Left ventricle myocardium superior (tissue), 1 donor: ENCODE measurements around the gene PLCL2. TPM values are rescaled to one million over a fixed set of nuclear protein-coding genes. Genes with fewer than 3 reads are reported as not detected.

ENCODE experiments used
- ATAC-seq: fragments of 200-7000 bp; cut with Tn5 transposase; one replicate; pipeline ENCODE4 v1.9.1; 2020; ENCODE audit warnings: mild to moderate bottlenecking, moderate library complexity
- DNase-seq: peaks from one replicate; pipeline ENCODE4 v3.0.0-alpha.2; 2020
- intact Hi-C: fragments of 100-400 bp; cut with micrococcal nuclease; formaldehyde crosslinking; loops from one replicate; pipeline ENCODE4 v1.11.0; 2022
- long read RNA-seq: library from polyadenylated mRNA; unstranded; transcript quantifications from one replicate; pipeline ENCODE4 v2.0.0, GENCODE V29; 2021
- total RNA-seq: library from RNA; stranded (reverse); fragmentation: NEBNext Ultra II Directional; extraction: Animal tissue kit (Norgen Biotek cat#: 25700); gene quantifications from one replicate; pipeline ENCODE4 v1.2.1, GENCODE V29; 2021
- donor health status: DM: no; HTN: yes; CAD: no; lungs with severe emphysema.

Gene PLCL2
- total RNA-seq = 76.9 TPM
- long read RNA-seq, full-length matches to known transcripts = 73 of 156 reads
- long read RNA-seq, partial matches to known transcripts = 22 of 156 reads
- long read RNA-seq, other reads (novel, unspliced or antisense) = 61 of 156 reads

DNA sequence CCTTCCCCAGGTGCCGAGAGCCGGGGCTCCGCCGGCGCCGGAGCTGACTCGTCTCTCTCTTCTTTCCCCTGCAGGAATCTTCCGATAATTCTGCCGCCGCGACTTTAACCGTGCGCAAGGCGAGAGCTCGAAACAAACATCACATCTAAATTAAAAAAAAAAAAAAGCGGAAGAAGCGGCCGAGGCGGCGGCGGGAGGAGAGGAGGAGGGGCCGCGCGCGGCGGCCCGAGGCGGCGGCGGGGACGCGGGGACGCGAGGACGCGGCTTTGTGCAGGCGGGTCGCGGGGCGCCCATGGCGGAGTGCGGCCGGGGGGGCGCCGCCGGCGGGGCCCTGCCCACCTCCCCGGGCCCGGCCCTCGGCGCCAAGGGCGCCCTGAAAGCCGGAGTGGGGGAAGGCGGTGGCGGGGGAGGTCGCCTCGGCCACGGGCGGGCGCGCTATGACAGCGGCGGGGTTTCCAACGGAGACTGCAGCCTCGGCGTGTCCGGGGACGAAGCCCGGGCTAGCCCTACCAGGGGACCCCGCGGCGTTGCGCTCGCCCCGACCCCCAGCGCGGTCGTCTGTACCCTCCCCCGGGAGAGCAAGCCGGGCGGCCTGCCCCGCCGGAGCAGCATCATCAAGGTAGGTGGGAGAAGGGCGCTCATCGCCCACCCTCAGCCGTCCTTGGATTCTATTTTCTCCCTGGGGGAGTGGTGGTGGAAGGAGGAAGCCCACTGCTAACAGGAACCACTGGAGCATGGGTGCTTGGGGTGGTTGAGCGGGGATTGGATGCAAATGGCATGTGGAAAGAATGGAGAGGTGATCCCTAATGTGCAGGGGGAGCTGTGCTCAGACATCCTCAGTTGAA is at the start of gene PLCL2:
TSS of gene PLCL2 (plus strand) at position 208 of the 845 bp plus-strand sequence. CDS start at position 293, 85 bp downstream.
- intact Hi-C loops = no loop called here
- peak; percentile 76 for DNase-seq
- peak; percentile 42 for ATAC-seq

GRCh38 chr3:16836505-16837237 is 48.1 kb upstream of the PLCL2 start:
- intact Hi-C loops = no loop called here
- ATAC-seq = no peak
- no peak for DNase-seq

GRCh38 chr3:16837602-16838001 is 47.2 kb upstream of the PLCL2 start:
- intact Hi-C loops = no loop called here
- DNase-seq (peak; percentile 71), ATAC-seq (peak; percentile 59)

DNA sequence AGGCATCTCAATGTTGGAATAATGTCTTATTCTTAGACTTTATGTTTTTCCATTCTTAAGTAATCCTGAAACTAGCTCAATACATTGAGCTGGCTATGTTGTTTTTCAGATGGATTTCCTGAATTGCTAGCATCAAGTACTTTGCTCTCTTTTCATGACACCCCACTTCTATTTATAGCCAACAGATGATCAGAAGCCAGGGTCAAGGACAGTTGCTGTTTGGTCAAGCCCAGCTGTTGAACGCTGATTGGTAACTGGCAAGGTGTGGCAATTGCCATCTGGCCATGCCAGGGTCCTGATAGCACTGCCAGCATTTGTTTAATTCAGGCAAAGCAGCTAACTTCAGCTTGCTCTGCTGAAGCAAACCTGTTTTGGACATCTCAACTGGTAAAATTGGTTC is 46.2 kb upstream of the PLCL2 start:
- DNase-seq (no peak), ATAC-seq (peak; percentile 56)
- intact Hi-C loops = no loop called here

DNA sequence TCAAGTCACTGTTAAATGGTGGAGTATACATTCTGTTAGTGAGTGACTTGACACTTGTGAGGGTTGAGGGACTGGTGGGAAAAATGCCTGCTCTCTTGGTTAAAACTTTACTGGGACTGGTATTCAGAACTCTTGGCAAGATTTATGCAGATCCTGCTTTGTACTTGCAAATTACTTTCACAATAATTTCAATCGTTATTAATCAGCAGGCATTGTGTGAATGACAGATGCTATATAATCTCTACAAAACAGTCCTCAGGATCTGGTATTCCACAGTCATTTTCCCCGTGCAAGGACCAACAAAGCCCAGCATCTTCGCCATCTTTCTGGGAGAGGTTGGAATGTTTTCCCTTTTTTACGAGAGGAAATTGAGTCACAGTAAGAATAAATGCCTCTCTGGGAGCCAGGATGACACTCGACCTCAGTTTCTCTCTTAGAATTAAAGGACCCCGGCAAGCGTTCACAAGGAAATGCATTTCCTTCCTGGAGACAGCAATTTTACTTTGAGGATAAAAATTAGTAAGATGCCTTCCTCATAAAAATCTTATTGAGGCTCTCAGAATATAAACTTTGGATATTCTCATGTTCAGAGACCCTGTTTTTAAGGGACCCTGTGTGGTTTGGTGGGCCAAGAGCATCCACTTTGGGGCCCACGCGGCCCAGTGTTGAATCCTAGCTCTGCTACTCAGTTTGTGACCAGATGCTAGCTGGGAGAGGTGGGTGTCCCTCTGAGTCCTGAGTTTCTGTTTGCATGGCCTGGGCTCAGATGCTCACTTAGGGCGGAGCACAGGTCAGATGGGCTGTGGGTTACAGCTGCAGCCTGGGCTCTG is 45.3 kb upstream of the PLCL2 start:
- DNase-seq (no peak), ATAC-seq (no peak)
- intact Hi-C loops = no loop called here

GRCh38 chr3:16840101-16840424 is 44.7 kb upstream of the PLCL2 start:
- ATAC-seq (no peak), DNase-seq (no peak)
- intact Hi-C loops = no loop called here

DNA sequence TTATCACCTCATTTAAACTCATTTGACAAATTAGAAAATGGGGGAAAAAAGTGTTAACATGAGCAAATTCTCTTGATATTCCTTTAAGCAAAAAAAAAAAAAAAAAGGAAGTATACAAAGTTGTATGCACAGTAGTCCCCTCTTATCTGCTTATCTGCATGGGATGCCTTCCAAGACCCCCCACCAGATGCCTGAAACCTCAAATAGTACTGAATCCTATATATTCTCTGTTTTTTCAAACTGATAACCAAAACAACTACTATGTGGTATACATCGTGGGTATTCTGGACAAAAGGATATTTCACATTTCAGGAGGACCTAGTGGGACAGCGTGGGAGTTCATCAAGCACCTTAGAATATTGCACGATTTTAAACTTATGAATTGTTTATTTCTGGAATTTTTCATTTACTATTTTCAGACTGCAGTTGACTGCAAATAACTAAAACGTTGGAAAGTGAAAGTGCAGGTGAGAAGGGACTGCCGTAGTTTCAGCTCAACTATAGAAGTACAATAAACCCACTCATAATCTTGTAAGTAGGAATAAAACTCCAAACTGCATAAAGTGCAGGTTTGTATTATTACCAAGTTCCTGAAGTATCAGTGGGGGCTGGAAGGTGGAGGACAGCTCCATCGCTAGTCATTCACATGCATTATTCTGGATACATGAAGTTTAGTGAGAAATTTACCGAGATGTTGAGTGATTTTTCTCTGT is 43.6 kb upstream of the PLCL2 start:
- ATAC-seq = no peak
- DNase-seq = no peak
- intact Hi-C loops = no loop called here

GRCh38 chr3:16841904-16842271 is 42.9 kb upstream of the PLCL2 start:
- DNase-seq (peak; percentile 45), ATAC-seq (peak; percentile 20)
- intact Hi-C loops = no loop called here

DNA sequence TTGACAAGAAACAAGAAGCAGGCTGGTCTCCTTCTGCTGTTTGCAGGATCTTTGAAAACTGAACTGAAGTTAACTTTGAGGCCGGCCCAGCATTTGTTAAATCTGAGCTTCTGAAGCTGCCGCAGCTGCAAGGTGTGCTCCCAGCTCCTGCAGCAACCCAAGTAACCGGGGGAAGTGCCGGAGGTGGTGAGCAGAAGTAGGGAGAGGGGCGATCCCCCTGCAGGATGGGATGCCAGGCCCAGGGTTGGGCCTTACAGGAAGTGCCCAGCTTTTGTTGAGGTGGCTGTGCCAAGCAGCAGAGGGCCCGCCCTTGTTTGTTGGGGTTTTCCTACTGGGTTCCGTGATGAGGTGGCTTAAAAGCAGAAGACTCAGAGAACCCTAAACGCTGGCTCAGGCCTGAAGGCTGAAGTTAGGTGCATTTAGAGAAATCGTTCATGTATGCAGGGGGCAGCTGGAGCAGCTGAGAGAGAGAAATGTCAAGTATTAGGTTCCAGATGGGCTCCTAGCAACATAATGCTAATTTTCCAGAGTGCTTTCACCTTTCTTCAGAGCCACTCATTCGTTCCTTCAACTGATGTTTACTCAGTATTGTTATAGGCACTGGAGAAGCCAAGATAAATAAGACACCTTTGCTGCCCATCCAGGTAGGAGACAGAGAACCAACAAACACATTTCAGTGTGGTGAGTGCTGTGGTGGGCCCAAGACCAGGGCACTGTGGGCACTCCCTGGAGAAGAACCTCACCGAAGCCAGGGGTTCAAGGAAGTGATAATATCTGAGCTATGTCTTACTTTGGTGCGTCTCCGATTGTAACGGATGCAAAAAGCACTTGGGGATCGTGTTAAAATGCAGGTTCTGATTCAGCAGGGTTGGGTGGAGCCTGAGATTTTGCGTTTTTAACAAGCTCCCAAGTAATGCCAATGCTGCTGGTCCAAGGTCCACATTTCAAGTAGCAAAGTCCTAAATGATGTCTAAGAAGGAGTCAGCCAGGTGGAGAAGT is 42.2 kb upstream of the PLCL2 start:
- intact Hi-C loops = no loop called here
- DNase-seq (peak; percentile 51), ATAC-seq (peak; percentile 52)

DNA sequence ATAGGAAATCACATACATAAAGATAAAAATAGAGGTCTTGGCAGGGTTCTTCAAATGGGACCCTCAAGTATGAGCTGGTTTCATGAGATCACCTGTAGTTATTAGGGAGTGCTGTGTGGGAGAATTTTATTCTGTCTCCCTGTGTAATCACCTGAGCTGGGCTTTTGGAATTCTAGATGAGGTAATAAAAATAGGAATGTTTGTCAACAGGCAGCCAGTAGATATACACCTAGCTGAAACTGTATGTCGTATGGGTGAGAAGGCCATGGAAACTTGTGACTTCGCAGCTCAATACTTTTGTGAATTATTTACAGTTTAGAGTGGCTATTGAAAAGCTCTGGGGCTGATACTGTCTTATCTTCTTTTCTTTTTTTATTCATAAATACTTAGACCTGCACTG is 40.5 kb upstream of the PLCL2 start:
- DNase-seq = no peak
- intact Hi-C loops = no loop called here
- no peak for ATAC-seq

GRCh38 chr3:16844791-16845190 is 40.0 kb upstream of the PLCL2 start:
- DNase-seq = no peak
- intact Hi-C loops = no loop called here
- ATAC-seq = no peak

DNA sequence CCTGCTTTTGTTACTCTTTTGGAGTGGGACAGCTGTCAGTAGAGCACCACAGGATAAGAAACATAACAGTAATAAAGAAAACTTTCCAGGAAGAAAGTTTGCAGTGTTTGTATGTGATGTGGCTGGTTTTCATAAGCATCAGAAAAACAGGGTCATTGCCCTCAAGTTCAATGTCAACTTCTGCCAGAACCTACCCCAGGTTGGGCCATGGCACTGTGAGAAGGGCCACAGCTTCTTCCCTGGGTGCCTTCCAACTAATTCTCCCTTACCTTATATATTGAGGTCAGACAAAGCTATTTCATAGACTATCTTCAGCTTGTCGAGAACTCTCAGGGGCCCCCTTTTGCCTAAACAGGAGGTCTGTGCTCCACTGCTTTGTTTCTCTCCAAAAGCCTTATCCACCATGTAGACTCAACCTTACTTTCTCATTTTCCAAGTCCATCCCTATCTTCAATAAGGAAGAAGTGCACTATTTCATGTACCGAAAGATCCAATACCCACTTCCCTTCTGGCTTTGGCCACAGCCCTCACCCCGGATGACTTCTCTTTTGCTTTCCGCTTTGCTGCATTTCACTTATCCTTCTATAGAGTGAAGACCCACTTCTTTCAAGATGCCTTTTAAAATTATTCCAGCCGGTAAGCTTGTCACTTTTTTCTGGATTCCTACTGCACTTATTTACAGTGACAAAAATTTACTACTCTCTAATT is 38.2 kb upstream of the PLCL2 start:
- ATAC-seq = no peak
- intact Hi-C loops = no loop called here

DNA sequence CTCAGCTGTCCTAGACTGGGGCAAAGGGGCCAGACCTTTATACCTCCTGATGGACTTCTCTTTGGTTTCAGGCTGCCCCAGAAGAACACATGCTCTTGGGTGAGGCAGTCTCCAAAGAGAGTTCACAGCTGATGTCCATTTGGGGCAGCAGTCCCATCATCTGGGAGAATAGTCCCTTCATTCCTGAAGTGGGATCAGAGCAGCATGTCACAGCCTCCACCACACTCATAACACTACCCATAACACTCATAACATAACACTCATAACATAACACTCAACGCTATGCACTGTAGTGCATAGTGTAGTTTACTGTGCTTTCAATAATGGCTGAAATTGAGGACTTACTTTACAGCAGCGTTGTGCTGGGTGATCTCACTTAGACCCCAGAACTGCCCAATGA is 36.7 kb upstream of the PLCL2 start:
- intact Hi-C loops = no loop called here

More for the DNA sequence above, 38.2 kb upstream of the PLCL2 start:
- no peak for DNase-seq

GRCh38 chr3:16849229-16849628 is 35.5 kb upstream of the PLCL2 start:
- intact Hi-C loops = no loop called here
- DNase-seq (peak; percentile 49), ATAC-seq (peak; percentile 71)

More for the DNA sequence above, 36.7 kb upstream of the PLCL2 start:
- DNase-seq (no peak), ATAC-seq (no peak)

GRCh38 chr3:16849795-16850194 is 35.0 kb upstream of the PLCL2 start:
- DNase-seq (no peak), ATAC-seq (peak; percentile 80)
- intact Hi-C loops = no loop called here

DNA sequence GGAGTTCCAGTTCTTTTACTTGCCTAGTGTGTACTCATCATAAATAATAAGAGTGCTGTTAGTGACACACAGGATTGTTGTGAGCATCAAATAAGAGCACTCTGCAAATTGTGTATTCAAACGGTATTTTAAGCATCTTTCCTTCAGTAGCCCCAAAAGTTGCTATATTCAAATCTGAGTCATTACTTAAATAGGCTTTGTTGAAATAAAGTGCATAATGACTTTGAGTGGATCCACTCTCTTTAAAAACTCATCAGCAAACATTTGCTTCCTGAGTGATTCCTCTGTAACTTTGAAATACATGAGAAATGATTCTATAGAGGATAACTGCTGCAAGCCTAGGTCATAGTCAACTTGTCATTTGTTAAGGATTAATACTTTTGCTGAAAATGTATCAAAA is 29.3 kb upstream of the PLCL2 start:
- ATAC-seq (no peak), DNase-seq (no peak)
- intact Hi-C loops = no loop called here

DNA sequence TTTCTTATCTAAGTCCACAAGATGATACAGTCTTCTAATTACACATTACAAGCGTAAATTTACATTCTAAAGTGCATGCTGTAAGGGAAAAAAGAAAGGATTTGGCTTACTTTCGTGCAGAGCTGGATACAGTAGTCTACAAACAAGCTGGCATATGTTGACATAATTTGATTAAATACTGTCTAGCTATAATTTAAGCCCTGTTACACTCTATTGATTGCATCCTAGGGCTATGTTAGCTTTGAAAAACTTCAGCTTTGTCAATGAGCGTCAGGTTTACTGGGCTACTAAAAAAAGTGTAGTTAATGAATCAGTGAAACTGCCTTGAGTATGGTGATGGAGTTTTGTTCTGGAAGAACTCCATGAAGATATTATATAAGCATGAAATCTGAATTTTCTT is 24.5 kb upstream of the PLCL2 start:
- no peak for ATAC-seq
- DNase-seq = no peak
- intact Hi-C loops = no loop called here
